ENCODE data around the gene PLA2G4E. TPM values are rescaled to one million over a fixed set of nuclear protein-coding genes. Genes with fewer than 3 reads are reported as not detected.

PLA2G4E gene
- total RNA-seq, 2 donors from 2014 or later: not detected

DNA sequence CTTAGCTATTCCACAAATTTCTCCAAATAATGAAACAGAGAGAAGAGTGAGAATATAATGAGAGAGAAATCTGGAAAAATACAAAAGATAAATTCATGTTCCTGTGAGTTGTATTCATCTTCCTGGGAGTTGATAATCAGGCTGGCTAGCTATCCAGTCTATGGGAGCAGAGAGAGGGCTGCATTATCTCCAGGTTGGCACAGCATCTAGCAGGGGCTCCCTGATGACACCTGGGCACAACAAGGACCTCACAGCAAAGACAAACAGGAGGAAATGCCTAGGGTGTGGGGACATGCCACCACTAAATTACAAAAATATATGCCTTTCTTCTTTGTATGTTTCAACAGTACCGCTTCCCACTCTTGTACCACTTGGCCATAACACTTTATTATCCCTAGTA is 50.4 kb downstream of the PLA2G4E start:
- DNase-seq (ENCODE audit: low spot score): peak; percentile 12
- intact Hi-C loops (cut with DNase I): no loop called here

DNA sequence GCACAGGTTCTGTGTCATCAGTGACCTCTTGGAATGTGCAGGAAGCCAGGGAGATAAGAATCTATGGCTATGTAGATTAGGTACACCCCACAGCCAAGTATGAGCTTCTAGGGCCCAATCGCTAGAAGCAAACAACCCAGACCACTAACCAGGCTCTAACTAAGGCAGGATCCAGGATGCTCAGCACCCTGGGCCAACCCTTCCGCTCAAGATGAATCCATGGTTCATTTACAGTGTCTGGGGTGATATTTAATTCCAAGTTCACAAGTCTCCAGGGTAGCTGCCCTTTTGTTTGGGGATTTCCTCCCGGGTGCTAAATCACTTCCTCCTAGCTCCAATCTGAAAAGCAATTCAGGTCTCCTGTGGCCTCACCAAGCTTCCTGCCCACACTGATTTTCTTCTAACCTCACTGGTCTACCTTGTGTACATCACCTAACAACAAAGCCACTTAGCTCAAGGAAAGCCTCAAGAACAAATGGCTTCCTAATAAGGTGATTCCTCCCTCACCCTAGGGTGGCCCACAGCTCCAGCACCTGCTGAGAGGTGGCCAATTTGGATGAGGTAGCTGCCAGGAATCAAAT is 50.9 kb downstream of the PLA2G4E start:
- DNase-seq (ENCODE audit: low spot score): peak; percentile 58
- intact Hi-C loops (cut with DNase I): no loop called here

DNA sequence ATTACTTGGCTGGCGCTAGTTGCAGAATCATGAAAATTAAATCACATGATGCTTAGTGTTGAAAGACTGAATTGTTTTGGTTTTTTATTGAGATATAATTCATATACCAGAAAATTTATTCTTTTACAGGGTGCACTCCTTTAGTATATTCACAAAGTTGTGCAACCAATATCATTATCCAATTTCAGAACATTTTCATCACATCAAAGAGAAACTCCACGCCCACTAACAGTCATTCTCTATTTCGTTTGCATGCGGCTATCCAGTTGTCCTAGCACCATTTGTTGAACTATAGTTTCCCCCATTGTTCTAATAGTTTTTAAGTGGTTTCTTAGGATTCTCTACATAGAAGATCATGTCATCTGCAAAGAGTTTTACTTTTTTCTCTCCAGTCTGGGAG is 52.1 kb downstream of the PLA2G4E start:
- intact Hi-C loops (cut with DNase I): no loop called here

DNA sequence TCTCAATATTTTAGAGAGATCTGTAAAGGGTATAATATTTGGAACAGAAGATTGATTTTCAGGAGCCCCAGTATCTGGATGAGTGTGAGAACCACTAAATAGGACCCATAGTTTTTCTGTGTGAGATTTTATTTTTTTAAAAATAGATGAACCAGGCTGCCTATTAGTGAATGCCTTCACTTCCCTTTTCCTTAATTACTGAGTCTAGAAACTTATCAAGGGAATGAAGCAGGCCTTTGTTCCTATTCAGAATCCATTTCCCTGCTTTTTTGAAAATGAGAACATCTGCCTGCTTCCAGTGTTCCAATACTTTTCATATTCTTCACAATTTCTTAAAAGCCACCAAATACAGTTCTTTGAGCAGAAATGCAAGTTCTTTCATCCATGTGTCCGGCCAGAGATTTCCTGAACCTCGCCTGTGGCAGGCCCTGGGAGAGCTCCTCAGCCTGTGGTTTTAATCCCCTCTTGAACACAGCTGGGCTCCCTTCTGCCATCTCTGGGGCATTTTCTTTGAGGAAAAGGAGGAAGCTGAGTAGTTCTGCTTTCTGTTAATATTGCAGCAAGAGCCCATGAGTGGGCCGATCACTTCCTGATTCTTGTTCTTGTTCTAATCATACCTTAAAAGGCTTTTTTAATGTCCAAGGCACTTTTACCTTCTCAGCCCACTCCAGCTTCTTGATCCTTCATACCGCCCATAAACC is 53.2 kb downstream of the PLA2G4E start:
- intact Hi-C loops (cut with DNase I): no loop called here
- peak; percentile 81 for DNase-seq (ENCODE audit: low spot score)

More for the DNA sequence above, 52.1 kb downstream of the PLA2G4E start:
- DNase-seq (ENCODE audit: low spot score): no peak

- intact Hi-C loops (cut with DNase I): no loop called here
- DNase-seq (ENCODE audit: low spot score): peak; percentile 17
These were observed 53.8 kb downstream of the PLA2G4E start for GRCh38 chr15:41966920-41967465.

- DNase-seq (ENCODE audit: low spot score): peak; percentile 56
- intact Hi-C loops (cut with DNase I): no loop called here
These were observed 54.4 kb downstream of the PLA2G4E start for GRCh38 chr15:41966414-41966812.

- intact Hi-C loops (cut with DNase I): no loop called here
- DNase-seq (ENCODE audit: low spot score): peak; percentile 5
These were observed 55.1 kb downstream of the PLA2G4E start for GRCh38 chr15:41965441-41966413.

- intact Hi-C loops (cut with DNase I): no loop called here
These were observed 59.1 kb downstream of the PLA2G4E start for GRCh38 chr15:41961595-41962202.

GRCh38 chr15:41961001-41961518 is 59.8 kb downstream of the PLA2G4E start:
- no peak for DNase-seq (ENCODE audit: low spot score)
- intact Hi-C loops (cut with DNase I): no loop called here

More at GRCh38 chr15:41961595-41962202, 59.1 kb downstream of the PLA2G4E start:
- DNase-seq (ENCODE audit: low spot score): no peak

- intact Hi-C loops (cut with DNase I): no loop called here
- no peak for DNase-seq (ENCODE audit: low spot score)
These were observed 62.8 kb downstream of the PLA2G4E start for GRCh38 chr15:41958002-41958420.

DNA sequence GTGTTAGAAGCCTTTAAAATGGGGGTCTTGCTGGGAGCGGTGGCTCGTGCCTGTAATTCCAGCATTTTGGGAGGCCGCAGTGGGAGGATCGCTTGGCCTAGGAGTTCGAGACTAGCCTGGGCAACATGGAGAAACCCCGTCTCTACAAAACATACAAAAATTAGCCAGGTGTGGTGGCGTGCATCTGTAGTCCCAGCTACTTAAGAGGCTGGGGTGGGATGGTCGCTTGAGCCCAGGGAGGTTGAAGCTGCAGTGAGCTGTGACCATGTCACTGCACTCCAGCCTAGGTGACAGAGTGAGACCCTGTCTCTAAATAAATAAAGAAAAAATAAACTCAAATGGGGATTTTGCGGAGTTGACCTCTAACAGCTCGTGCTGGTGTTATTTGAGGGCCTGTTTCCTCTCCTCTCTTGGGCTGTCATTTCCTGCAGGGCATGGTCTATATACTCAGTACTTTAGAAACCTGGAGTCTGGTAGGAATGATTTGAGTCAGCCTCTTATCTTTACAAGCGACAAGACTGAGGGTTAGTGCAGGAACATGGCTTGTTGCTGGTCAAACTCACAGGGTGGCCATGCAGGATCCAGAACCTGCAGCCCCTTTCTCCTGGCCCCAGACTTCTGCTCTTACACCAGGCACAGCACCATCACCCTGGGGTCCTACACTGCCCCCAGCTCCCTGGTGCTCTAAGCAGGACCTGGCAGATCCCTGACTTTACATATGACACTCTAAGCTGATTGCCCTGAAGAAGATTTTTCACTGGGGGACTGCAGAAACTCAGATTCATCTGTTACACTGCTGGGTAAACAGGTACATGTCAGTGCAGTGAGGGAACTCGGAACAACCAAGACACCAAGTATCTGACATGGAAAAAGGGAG is 63.6 kb downstream of the PLA2G4E start:
- intact Hi-C loops (cut with DNase I): no loop called here
- no peak for DNase-seq (ENCODE audit: low spot score)

- no peak for DNase-seq (ENCODE audit: low spot score)
- intact Hi-C loops (cut with DNase I): no loop called here
These were observed 64.9 kb downstream of the PLA2G4E start for GRCh38 chr15:41955807-41956525.

DNA sequence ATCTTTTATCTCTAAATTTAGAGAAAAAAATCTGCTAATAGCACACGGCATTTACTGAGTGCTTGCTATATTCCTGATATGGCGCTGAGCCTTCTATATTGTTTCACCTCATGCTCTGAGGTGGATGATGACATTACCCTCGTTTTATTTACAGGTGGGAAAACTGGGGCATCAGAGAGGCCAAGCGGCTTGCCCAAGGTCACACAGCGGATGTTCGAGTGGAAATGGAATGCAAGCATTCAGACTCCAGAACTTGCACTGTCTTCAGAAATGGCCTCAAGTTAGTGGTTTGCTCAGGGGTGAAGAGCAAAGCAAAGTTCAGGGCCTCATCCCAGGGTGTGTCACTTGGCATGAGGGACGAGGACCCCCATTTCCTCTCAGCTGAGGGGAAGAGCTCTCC is 65.7 kb downstream of the PLA2G4E start:
- intact Hi-C loops (cut with DNase I): no loop called here
- no peak for DNase-seq (ENCODE audit: low spot score)

DNA sequence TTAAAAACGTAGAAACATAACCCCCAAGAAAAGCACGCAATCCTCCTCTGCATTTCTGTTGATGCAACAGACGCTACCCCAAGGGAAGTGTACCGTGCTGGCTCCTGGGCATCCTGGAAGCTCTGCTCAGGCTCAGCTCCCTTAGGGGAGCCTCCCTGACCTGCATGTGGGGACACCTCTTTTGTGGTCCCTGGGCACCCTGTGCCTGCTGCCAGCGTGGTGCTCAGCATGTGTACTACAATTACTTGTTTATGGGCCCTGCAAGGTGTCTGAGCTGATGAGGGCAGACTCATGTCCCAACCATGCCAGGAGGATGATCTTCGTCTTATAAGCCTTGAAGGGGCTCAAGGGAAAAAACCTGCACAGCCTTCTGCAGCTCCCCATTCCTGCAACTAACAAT is 66.8 kb downstream of the PLA2G4E start:
- DNase-seq (ENCODE audit: low spot score): no peak
- intact Hi-C loops (cut with DNase I): loop anchor here in 1 of 2 donors (5.0 kb wide), 1 partner anchor 1563 kb away; the partner anchor contains the start of gene MAP1A

DNA sequence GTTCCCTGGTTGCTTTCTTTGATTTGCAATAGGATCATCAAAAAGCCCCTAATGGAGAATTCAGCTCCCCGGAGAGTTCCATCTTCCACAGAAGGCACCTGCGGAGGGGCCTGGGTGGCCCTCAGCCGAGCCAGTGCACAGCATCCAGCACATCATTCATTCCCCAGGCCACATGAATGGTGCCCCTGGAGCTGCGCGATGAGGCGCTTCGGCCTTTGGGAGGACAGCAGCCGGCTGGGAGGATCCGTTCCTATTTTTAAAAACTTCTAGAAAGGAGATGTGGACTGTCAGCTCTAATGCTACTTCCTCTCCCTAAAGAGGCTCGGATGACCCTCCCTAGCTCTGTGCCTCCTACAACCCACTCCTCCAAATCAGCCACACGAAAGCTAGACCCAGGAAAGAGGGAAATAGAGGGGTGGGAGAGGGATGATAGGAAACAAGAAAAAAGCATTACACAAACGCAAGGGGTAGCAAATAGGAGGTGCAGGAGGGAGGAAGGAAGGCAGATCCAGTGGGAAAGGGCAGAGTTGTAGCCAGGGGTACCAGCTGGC is 68.8 kb downstream of the PLA2G4E start:
- intact Hi-C loops (cut with DNase I): loop anchor here in 1 of 2 donors (5.0 kb wide), 1 partner anchor 1565 kb away; the partner anchor contains the start of gene MAP1A
- no peak for DNase-seq (ENCODE audit: low spot score)

DNA sequence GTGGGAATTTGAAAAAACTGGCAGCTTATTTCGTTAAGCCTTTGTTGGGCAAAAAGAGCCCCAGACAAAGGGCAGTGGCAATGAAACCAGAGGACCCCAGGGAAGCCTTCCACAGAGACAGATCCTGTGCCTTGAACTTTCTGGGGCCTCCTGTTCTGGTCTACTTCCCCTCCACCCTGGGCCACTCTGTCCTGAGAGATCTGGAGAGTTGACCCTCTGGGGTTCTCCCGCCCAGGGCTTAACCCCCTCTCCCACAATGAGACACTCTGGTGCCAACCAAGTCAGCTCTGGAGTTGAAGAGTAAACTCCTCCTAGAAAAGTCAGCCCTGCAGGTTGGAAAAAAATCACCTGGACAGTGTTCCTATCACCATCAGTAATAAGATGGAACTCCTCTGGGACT is 69.3 kb downstream of the PLA2G4E start:
- intact Hi-C loops (cut with DNase I): loop anchor here in 1 of 2 donors (5.0 kb wide), 1 partner anchor 1566 kb away; the partner anchor contains the start of gene MAP1A

GRCh38 chr15:41950489-41950888 is 70.4 kb downstream of the PLA2G4E start:
- DNase-seq (ENCODE audit: low spot score): no peak
- intact Hi-C loops (cut with DNase I): loop anchor here in 1 of 2 donors (5.0 kb wide), 1 partner anchor 1567 kb away; the partner anchor contains the start of gene MAP1A

More for the DNA sequence above, 69.3 kb downstream of the PLA2G4E start:
- DNase-seq (ENCODE audit: low spot score): no peak

All from posterior vena cava (tissue), 2 donors.